Caco-2 (cell line): ENCODE results near the gene TRDMT1. TPM values are rescaled to one million over a fixed set of nuclear protein-coding genes. Genes with fewer than 3 reads are reported as not detected.

Source experiments
- BruUV-seq: library from RNA; stranded (reverse); fragments of 400-500 nt; replicated peaks from 2 replicates; lab custom pipeline; 2021; lab: Mats Ljungman, UMichigan
- CTCF ChIA-PET: fragments of 300-600 bp; sonication (Branson Sonifier 250); formaldehyde crosslinking; loops from one replicate; lab custom pipeline; 2022; ENCODE audit warnings: antibody characterized with exemption; lab: Charles Lee
- POLR2A ChIA-PET: fragments of 300-600 bp; sonication (Branson Sonifier 250); formaldehyde crosslinking; loops from one replicate; lab custom pipeline; 2022; ENCODE audit warnings: antibody characterized with exemption; lab: Charles Lee
- DNase-seq, 2 experiments: peaks; one replicate each; pipeline versions ENCODE4 v3.0.0 to v3.0.0-alpha.2; 2020 to 2022
- H3K27me3 ChIP-seq: replicated peaks from 2 replicates; pipeline ENCODE4 v1.6.0; 2011; ENCODE audit warnings: low read length; ENCODE audit not compliant: control insufficient read depth, insufficient read depth
- H3K36me3 ChIP-seq: 2 replicates; pipeline ENCODE4 v1.5.1; 2011; ENCODE audit warnings: low read length; ENCODE audit not compliant: control insufficient read depth, insufficient read depth
- H3K4me1 ChIP-seq: fragments of 250-450 bp; sonication (Bioruptor Pico); 2 replicates; pipeline ENCODE4 v1.5.1; 2020; ENCODE audit warnings: mild to moderate bottlenecking
- H3K4me3 ChIP-seq: 2 replicates; pipeline ENCODE4 v1.5.1; 2011; ENCODE audit warnings: low read depth, mild to moderate bottlenecking, control low read depth, low read length
- H3K9me3 ChIP-seq: fragments of 250-450 bp; sonication (Bioruptor Pico); 2 replicates; pipeline ENCODE4 v1.5.1; 2020; ENCODE audit warnings: mild to moderate bottlenecking, moderate library complexity
- H3K27ac Mint-ChIP-seq: one replicate; pipeline ENCODE4 v1.8.0; 2022; ENCODE audit warnings: mixed read lengths; ENCODE audit not compliant: unreplicated experiment
- H3K27me3 Mint-ChIP-seq: one replicate; pipeline ENCODE4 v1.8.0; 2022; ENCODE audit warnings: mixed read lengths; ENCODE audit not compliant: insufficient read depth, unreplicated experiment
- H3K36me3 Mint-ChIP-seq: one replicate; pipeline ENCODE4 v1.8.0; 2022; ENCODE audit warnings: mild to moderate bottlenecking, mixed read lengths; ENCODE audit not compliant: insufficient read depth, unreplicated experiment
- H3K4me1 Mint-ChIP-seq: one replicate; pipeline ENCODE4 v1.8.0; 2022; ENCODE audit warnings: low read depth, mixed read lengths; ENCODE audit not compliant: unreplicated experiment
- H3K4me3 Mint-ChIP-seq: one replicate; pipeline ENCODE4 v1.8.0; 2022; ENCODE audit warnings: mild to moderate bottlenecking, moderate library complexity, mixed read lengths; ENCODE audit not compliant: unreplicated experiment
- H3K9me3 Mint-ChIP-seq: one replicate; pipeline ENCODE4 v1.8.0; 2022; ENCODE audit warnings: mixed read lengths; ENCODE audit not compliant: unreplicated experiment
- intact Hi-C: fragments of 100-400 bp; cut with micrococcal nuclease; formaldehyde crosslinking; loops from one replicate; pipeline ENCODE4 v1.10.0; 2022; ENCODE audit not compliant: unreplicated experiment
- total RNA-seq: library from RNA; stranded (reverse); gene quantifications from 2 replicates; pipeline ENCODE4 v1.2.3, GENCODE V29; 2022
- TF ChIP-seq, protein P1 (sequence below), 2 experiments: fragments of 200-600 bp in 1 of 2; IDR thresholded peaks; 1 replicate in 1 of 2; 2 replicates in 1 of 2; pipeline versions ENCODE4 v1.5.1 to v1.8.0; 2011 to 2022; ENCODE audit warnings: antibody characterized with exemption in 1 of 2, control low read depth in 1 of 2, inconsistent platforms in 1 of 2, low read depth in 1 of 2, low read length in 1 of 2, mild to moderate bottlenecking in 1 of 2, moderate library complexity in 1 of 2; ENCODE audit not compliant: insufficient read depth in 1 of 2, severe bottlenecking in 1 of 2, unreplicated experiment in 1 of 2

The TRDMT1 gene
- total RNA-seq, 1 experiment from 2014 or later: 8.6 TPM

DNA sequence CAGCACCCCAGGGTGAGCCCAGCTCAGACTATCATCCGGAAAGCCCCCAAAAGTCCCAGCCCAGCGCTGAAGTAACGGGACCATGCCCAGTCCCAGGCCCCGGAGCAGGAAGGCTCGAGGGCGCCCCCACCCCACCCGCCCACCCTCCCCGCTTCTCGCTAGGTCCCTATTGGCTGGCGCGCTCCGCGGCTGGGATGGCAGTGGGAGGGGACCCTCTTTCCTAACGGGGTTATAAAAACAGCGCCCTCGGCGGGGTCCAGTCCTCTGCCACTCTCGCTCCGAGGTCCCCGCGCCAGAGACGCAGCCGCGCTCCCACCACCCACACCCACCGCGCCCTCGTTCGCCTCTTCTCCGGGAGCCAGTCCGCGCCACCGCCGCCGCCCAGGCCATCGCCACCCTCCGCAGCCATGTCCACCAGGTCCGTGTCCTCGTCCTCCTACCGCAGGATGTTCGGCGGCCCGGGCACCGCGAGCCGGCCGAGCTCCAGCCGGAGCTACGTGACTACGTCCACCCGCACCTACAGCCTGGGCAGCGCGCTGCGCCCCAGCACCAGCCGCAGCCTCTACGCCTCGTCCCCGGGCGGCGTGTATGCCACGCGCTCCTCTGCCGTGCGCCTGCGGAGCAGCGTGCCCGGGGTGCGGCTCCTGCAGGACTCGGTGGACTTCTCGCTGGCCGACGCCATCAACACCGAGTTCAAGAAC lies 27.7 kb upstream of the TRDMT1 start:
- intact Hi-C loops: no loop called here
- H3K27ac Mint-ChIP-seq: peak overlapping the region; percentile 58
- peak overlapping the region; percentile 78 for H3K4me3 Mint-ChIP-seq
- peak in 1 of 2 experiments; percentile 25 for DNase-seq
- TF ChIP-seq, protein P1, sequence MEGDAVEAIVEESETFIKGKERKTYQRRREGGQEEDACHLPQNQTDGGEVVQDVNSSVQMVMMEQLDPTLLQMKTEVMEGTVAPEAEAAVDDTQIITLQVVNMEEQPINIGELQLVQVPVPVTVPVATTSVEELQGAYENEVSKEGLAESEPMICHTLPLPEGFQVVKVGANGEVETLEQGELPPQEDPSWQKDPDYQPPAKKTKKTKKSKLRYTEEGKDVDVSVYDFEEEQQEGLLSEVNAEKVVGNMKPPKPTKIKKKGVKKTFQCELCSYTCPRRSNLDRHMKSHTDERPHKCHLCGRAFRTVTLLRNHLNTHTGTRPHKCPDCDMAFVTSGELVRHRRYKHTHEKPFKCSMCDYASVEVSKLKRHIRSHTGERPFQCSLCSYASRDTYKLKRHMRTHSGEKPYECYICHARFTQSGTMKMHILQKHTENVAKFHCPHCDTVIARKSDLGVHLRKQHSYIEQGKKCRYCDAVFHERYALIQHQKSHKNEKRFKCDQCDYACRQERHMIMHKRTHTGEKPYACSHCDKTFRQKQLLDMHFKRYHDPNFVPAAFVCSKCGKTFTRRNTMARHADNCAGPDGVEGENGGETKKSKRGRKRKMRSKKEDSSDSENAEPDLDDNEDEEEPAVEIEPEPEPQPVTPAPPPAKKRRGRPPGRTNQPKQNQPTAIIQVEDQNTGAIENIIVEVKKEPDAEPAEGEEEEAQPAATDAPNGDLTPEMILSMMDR (IDR thresholded peaks at IDR 0.05; ENCODE audit: insufficient read depth in 1 of 2, low read depth in 1 of 2, low read length in 1 of 2, severe bottlenecking in 1 of 2, unreplicated experiment in 1 of 2): no peak
- H3K36me3 Mint-ChIP-seq: peaks cover 16% of the 10 kb centered on the region
- ChIA-PET CTCF (interaction anchor here (0.6 to 1.8 kb wide), 3 partner anchors 14 to 387 kb away, joined by 3 to 7 read pairs (median 5); no protein-coding TSS in a partner anchor), POLR2A (no interaction called here)
- H3K9me3 Mint-ChIP-seq: no peaks in the 10 kb centered on the region
- Histone ChIP-seq H3K27me3 (no peaks in the 10 kb centered on the region; the same call in none of the 2 replicates), H3K4me1 (peaks cover 21% of the 10 kb centered on the region), H3K9me3 (no peaks in the 10 kb centered on the region), H3K36me3 (no peaks in the 10 kb centered on the region), H3K4me3 (peak overlapping the region; percentile 58)
- H3K27me3 Mint-ChIP-seq: peaks cover 14% of the 10 kb centered on the region
- BruUV-seq: TSS peak; percentile 43
- H3K4me1 Mint-ChIP-seq: no peaks in the 10 kb centered on the region

DNA sequence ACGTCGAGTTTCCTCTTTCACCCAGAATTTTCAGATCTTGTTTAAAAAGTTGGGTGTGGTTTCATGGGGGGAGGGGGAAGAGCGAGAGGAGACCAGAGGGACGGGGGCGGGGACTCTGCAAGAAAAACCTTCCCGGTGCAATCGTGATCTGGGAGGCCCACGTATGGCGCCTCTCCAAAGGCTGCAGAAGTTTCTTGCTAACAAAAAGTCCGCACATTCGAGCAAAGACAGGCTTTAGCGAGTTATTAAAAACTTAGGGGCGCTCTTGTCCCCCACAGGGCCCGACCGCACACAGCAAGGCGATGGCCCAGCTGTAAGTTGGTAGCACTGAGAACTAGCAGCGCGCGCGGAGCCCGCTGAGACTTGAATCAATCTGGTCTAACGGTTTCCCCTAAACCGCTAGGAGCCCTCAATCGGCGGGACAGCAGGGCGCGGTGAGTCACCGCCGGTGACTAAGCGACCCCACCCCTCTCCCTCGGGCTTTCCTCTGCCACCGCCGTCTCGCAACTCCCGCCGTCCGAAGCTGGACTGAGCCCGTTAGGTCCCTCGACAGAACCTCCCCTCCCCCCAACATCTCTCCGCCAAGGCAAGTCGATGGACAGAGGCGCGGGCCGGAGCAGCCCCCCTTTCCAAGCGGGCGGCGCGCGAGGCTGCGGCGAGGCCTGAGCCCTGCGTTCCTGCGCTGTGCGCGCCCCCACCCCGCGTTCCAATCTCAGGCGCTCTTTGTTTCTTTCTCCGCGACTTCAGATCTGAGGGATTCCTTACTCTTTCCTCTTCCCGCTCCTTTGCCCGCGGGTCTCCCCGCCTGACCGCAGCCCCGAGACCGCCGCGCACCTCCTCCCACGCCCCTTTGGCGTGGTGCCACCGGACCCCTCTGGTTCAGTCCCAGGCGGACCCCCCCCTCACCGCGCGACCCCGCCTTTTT lies 26.9 kb upstream of the TRDMT1 start, which contains the start of gene VIM:
TSS of gene VIM (plus strand) at position 151 of the 925 bp plus-strand sequence. CDS start 1,182 bp downstream, outside the sequence.
- H3K36me3 ChIP-seq: no peaks in the 10 kb centered on the region
- H3K27me3 Mint-ChIP-seq: peaks cover 13% of the 10 kb centered on the region
- H3K27ac Mint-ChIP-seq: peak within 1 kb of the TSS; percentile 21
- ChIA-PET POLR2A (no interaction called here), CTCF (no interaction called here)
- peak within 1 kb of the TSS; percentile 78 for H3K4me3 Mint-ChIP-seq
- peak; percentile 60 to 62 for DNase-seq
- H3K4me1 Mint-ChIP-seq: no peaks in the 10 kb centered on the region
- intact Hi-C loops: no loop called here
- no peaks in the 10 kb centered on the region for H3K9me3 ChIP-seq
- H3K36me3 Mint-ChIP-seq: peaks cover 16% of the 10 kb centered on the region
- H3K9me3 Mint-ChIP-seq: no peaks in the 10 kb centered on the region
- H3K4me3 ChIP-seq: peak within 1 kb of the TSS; percentile 58
- H3K27me3 ChIP-seq: no peaks in the 10 kb centered on the region; the same call in none of the 2 replicates
- no TSS peak for BruUV-seq
- H3K4me1 ChIP-seq: peaks cover 21% of the 10 kb centered on the region
- TF ChIP-seq, protein P1 (IDR thresholded peaks at IDR 0.05; ENCODE audit: insufficient read depth in 1 of 2, low read depth in 1 of 2, low read length in 1 of 2, severe bottlenecking in 1 of 2, unreplicated experiment in 1 of 2): no peak
